Measurements from ENCODE around the gene CIROP.

DNA sequence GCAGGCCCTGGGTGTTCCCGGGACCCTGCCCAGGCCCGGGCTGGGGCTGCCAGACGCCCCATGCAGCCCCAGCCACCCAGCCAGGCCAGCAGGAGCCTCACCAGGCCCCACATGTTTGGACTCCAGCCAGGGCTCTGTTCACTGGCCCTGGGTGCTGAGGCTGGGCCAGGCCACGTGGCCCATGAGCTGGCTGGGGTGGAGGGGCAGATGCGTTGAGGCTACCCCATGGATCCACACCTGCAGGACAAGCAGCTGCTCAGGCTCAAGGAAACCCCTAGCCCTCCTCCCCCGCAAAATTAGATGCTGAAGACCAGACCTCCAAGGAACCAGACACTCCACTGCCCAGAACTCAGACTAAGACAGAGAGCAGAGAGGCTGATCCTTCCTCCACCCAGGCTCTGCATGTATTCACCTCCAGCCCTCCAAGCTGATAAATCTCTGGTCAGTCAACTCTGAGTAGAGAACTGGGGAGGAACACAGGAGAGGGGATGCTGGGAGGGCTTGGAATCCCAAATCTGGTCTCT lies 49.1 kb downstream of the CIROP start:
- TF ChIP-seq EP300 (IDR thresholded peaks at IDR 0.05): no peak
- TF ChIP-seq POLR2A (IDR thresholded peaks at IDR 0.05): no peak
- TF ChIP-seq, protein P1, sequence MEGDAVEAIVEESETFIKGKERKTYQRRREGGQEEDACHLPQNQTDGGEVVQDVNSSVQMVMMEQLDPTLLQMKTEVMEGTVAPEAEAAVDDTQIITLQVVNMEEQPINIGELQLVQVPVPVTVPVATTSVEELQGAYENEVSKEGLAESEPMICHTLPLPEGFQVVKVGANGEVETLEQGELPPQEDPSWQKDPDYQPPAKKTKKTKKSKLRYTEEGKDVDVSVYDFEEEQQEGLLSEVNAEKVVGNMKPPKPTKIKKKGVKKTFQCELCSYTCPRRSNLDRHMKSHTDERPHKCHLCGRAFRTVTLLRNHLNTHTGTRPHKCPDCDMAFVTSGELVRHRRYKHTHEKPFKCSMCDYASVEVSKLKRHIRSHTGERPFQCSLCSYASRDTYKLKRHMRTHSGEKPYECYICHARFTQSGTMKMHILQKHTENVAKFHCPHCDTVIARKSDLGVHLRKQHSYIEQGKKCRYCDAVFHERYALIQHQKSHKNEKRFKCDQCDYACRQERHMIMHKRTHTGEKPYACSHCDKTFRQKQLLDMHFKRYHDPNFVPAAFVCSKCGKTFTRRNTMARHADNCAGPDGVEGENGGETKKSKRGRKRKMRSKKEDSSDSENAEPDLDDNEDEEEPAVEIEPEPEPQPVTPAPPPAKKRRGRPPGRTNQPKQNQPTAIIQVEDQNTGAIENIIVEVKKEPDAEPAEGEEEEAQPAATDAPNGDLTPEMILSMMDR (IDR thresholded peaks at IDR 0.05): no peak

Measured in sigmoid colon (tissue), 4 donors.